Measurements from ENCODE around the gene ATP2A3.

GRCh38 chr17:3947318-3947810, 16.9 kb downstream of the ATP2A3 start:
- TF ChIP-seq CTCF (IDR thresholded peaks at IDR 0.05) (no peak), POLR2A (IDR thresholded peaks at IDR 0.05) (no peak)

Data from body of pancreas (tissue), 4 donors.